ENCODE measurements around the gene ALLC.

Gene ALLC

DNA sequence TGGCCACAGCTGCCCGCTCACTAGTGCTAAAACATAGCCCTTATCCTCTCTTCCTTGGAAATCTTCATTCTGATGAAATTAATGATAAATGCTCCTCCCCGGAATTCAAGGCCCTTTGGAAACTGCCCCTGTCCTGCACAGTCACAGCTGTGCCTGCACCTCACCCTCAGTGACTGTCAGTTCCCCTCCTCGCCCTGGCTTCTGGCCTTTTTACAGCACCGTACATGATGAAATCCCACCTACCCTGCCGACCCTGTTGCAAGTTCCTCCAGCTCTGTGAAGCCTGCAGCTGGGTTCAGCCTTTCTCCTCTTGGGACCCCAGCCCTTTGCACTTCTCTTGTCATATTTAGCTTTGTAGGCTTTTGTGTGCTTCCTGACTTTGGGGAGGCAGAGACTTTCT is 93.8 kb downstream of the ALLC start:
- H3K4me3 ChIP-seq (ENCODE audit: low read depth in 1 of 5, low read length in 5 of 5), result no peak overlapping the region
- H3K36me3 ChIP-seq (ENCODE audit: control insufficient read depth in 5 of 5, insufficient read depth in 5 of 5, low read length in 5 of 5), result no peaks in the 10 kb centered on the region
- no peak overlapping the region for H3K27ac ChIP-seq (ENCODE audit: low read depth, low read length)
- H3K4me1 ChIP-seq (ENCODE audit: control insufficient read depth in 5 of 5, insufficient read depth in 5 of 5, low read length in 5 of 5), result no peaks in the 10 kb centered on the region
- H3K9me3 ChIP-seq (ENCODE audit: control insufficient read depth in 5 of 5, low read length in 5 of 5), result no peaks in the 10 kb centered on the region
- H3K27me3 ChIP-seq (ENCODE audit: control insufficient read depth in 5 of 5, insufficient read depth in 4 of 5, low read length in 5 of 5), result peaks cover 0 to 11% (median 8%) of the 10 kb centered on the region in 5 donors
- no peak overlapping the region for H3K9ac ChIP-seq (ENCODE audit: low read length in 5 of 5)
